Measurements from ENCODE around the gene ETV3. TPM values are rescaled to one million over a fixed set of nuclear protein-coding genes. Genes with fewer than 3 reads are reported as not detected.

Gene ETV3
- polyA plus RNA-seq, 1 experiment, result 10.0 TPM

DNA sequence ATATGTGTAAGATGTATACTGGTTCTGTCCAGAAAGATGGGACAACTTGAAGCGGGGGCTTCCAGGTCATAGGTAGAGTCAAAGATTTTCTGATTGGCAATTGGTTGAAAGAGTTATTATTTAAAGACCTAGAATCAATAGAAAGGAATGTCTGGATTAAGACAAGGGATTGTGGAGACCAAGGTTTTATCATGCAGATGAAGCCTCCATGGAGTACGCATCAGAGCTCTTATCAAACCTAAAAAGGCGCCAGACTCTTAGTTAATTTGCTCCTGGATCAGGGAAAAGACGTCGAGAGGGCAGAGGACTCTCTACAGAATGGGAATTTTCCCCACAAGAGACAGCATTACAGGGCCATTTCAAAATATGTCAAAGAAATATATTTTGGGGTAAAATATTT lies 23.7 kb upstream of the ETV3 start:
- Histone ChIP-seq H3K27me3 (ENCODE audit: control insufficient read depth, insufficient read depth, low read length) (peaks cover 16% of the 10 kb centered on the region), H3K9me3 (ENCODE audit: control insufficient read depth, insufficient read depth, low read length) (no peaks in the 10 kb centered on the region), H3K27ac (ENCODE audit: low read depth, low read length) (no peak overlapping the region), H3K4me3 (ENCODE audit: low read depth, low read length) (no peak overlapping the region)
- TF ChIP-seq, protein P1, sequence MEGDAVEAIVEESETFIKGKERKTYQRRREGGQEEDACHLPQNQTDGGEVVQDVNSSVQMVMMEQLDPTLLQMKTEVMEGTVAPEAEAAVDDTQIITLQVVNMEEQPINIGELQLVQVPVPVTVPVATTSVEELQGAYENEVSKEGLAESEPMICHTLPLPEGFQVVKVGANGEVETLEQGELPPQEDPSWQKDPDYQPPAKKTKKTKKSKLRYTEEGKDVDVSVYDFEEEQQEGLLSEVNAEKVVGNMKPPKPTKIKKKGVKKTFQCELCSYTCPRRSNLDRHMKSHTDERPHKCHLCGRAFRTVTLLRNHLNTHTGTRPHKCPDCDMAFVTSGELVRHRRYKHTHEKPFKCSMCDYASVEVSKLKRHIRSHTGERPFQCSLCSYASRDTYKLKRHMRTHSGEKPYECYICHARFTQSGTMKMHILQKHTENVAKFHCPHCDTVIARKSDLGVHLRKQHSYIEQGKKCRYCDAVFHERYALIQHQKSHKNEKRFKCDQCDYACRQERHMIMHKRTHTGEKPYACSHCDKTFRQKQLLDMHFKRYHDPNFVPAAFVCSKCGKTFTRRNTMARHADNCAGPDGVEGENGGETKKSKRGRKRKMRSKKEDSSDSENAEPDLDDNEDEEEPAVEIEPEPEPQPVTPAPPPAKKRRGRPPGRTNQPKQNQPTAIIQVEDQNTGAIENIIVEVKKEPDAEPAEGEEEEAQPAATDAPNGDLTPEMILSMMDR (IDR thresholded peaks at IDR 0.05; ENCODE audit: low read depth, low read length), result no peak
- POLR2A ChIA-PET, result no interaction called here
- no peak for DNase-seq (ENCODE audit: low read depth, low spot score)
- CTCF ChIA-PET, result interaction anchor here (0.9 to 3.4 kb wide), 4 partner anchors 14 to 71 kb away, joined by 3 to 24 read pairs (median 4); no protein-coding TSS in a partner anchor

DNA sequence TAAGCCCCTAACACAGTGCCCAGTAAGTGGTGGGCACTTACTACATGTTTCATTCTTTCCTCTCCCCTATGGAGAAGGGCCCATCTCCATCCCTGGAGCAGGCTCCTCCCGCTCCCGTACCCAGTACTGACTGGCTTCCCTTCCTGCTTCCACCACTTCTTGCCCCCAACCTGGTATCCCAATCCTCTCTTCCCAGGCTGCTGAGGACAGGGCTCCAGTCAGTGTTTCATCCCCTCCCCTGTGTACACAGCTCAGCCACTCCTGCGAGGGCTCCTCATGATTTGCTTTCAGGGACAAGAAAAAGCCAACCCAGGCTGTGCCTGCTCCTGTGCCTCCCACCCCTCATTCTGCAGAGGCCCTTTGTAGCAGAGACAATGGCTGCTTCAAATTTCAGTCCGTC lies 20.8 kb upstream of the ETV3 start:
- Histone ChIP-seq H3K4me3 (ENCODE audit: low read depth, low read length) (no peak overlapping the region), H3K27ac (ENCODE audit: low read depth, low read length) (no peak overlapping the region), H3K9me3 (ENCODE audit: control insufficient read depth, insufficient read depth, low read length) (no peaks in the 10 kb centered on the region), H3K27me3 (ENCODE audit: control insufficient read depth, insufficient read depth, low read length) (peaks cover 5% of the 10 kb centered on the region)
- POLR2A ChIA-PET, result no interaction called here
- DNase-seq (ENCODE audit: low read depth, low spot score), result no peak
- TF ChIP-seq, protein P1 (IDR thresholded peaks at IDR 0.05; ENCODE audit: low read depth, low read length), result no peak
- CTCF ChIA-PET, result interaction anchor here (13.4 kb wide), 1 partner anchor 71 kb away, joined by 406 read pairs; no protein-coding TSS in a partner anchor

DNA sequence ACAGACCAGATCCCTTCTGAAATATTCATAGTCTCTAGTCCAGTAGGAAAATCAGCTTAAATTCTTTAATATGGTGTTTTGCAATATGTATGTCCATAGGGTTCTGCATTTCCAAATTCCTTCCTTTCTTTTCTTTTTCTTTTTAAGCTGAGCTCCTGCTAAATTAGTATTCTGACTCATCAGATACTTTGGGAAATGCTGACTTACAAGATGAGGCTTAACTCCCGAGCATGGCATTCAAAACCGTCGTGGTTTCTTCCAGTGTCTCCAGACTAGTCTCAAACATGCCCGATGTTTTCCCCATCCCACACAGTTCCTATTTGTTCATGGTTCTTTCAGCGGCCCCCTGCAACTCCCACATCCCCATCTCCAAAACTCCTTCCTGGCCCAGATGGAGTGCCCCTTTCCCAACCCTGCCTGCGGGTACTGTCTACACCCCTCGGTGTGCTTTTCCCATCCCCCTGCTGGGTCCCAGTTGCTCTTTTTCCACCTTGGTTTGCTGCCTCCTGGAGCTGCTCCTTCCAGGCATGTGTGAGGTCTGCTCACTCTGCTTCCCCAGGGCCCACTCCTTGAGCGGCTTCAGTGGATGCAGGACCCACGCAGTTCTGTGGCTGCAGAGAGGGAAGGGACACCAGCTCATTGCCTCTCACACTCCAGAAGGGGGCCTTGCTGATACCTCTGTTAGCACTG lies 19.5 kb upstream of the ETV3 start:
- H3K27me3 ChIP-seq (ENCODE audit: control insufficient read depth, insufficient read depth, low read length), result peaks cover 4% of the 10 kb centered on the region
- no peak for DNase-seq (ENCODE audit: low read depth, low spot score)
- TF ChIP-seq, protein P1 (IDR thresholded peaks at IDR 0.05; ENCODE audit: low read depth, low read length), result no peak

DNA sequence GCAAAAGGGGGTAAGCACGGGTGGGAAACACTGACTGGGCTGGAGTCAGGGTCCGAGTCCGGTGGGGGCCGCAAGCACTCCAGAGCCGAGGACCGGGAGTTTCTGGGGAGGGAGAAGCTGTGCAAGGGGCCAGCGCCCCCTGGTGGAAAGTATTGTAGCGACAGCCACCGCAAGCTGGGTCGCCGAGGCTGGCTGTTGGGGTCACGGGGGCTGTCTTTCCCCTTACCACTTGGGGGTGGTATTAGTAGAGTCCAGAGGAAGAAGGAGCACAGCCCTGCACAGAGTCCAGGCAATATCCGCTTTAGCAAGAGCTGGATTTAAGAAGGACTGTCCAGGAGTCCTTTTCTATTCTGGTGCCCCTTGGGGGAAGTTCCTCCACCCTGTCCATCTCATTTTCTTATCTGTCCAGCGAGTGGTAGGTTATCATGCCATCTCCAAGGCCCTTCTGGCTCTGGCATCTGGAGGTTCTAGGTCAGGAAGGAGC lies 17.9 kb upstream of the ETV3 start:
- no peak for DNase-seq (ENCODE audit: low read depth, low spot score)

More for the DNA sequence above, 19.5 kb upstream of the ETV3 start:
- no peak overlapping the region for H3K27ac ChIP-seq (ENCODE audit: low read depth, low read length)
- ChIA-PET POLR2A (no interaction called here), CTCF (interaction anchor here (0.7 to 13.4 kb wide), 11 partner anchors 10 to 198 kb away, joined by 3 to 406 read pairs (median 11); partner anchors contain the start of gene ETV3)
- H3K9me3 ChIP-seq (ENCODE audit: control insufficient read depth, insufficient read depth, low read length), result no peaks in the 10 kb centered on the region
- no peak overlapping the region for H3K4me3 ChIP-seq (ENCODE audit: low read depth, low read length)

More for the DNA sequence above, 17.9 kb upstream of the ETV3 start:
- Histone ChIP-seq H3K27ac (ENCODE audit: low read depth, low read length) (no peak overlapping the region), H3K27me3 (ENCODE audit: control insufficient read depth, insufficient read depth, low read length) (peaks cover 4% of the 10 kb centered on the region), H3K9me3 (ENCODE audit: control insufficient read depth, insufficient read depth, low read length) (no peaks in the 10 kb centered on the region), H3K4me3 (ENCODE audit: low read depth, low read length) (peak overlapping the region; percentile 25; the same call in 1 of the 2 replicates)
- POLR2A ChIA-PET, result interaction anchor here (1.0 to 2.2 kb wide), 3 partner anchors 18 to 66 kb away, joined by 3 to 20 read pairs (median 9); partner anchors contain the start of gene ETV3
- TF ChIP-seq, protein P1 (IDR thresholded peaks at IDR 0.05; ENCODE audit: low read depth, low read length), result peak; percentile 91
- CTCF ChIA-PET, result interaction anchor here (0.7 to 13.4 kb wide), 35 partner anchors 9 to 429 kb away, joined by 3 to 406 read pairs (median 5); partner anchors contain the start of gene ETV3
